ENCODE results near the gene PIK3C2G.

PIK3C2G gene

GRCh38 chr12:18658829-18659228 is 397.5 kb downstream of the PIK3C2G start:
- DNase-seq (ENCODE audit: low read depth in 1 of 2, low spot score in 1 of 2) = no peak
- Histone ChIP-seq H3K27ac (replicated peaks) (no peak overlapping the region), H3K4me3 (replicated peaks; ENCODE audit: insufficient read depth, low read length) (no peak overlapping the region), H3K27me3 (ENCODE audit: insufficient read depth, poor library complexity, severe bottlenecking) (no peaks in the 10 kb centered on the region)
- TF ChIP-seq REST (IDR thresholded peaks at IDR 0.05; ENCODE audit: insufficient replicate concordance, low read depth) = no peak
- no peak for TF ChIP-seq SPI1 (IDR thresholded peaks at IDR 0.05; ENCODE audit: borderline replicate concordance, low read depth)
- no peak for TF ChIP-seq POLR2AphosphoS5 (IDR thresholded peaks at IDR 0.05; ENCODE audit: low read depth)
- no peak for TF ChIP-seq GABPA (IDR thresholded peaks at IDR 0.05; ENCODE audit: low read depth)
- no peak for TF ChIP-seq CTCF (IDR thresholded peaks at IDR 0.05; ENCODE audit: insufficient read depth, low read length)

- Histone ChIP-seq H3K27me3 (ENCODE audit: insufficient read depth, poor library complexity, severe bottlenecking) (no peaks in the 10 kb centered on the region), H3K27ac (replicated peaks) (no peak overlapping the region), H3K4me3 (replicated peaks; ENCODE audit: insufficient read depth, low read length) (no peak overlapping the region)
- no peak for DNase-seq (ENCODE audit: low read depth in 1 of 2, low spot score in 1 of 2)
- no peak for TF ChIP-seq SPI1 (IDR thresholded peaks at IDR 0.05; ENCODE audit: borderline replicate concordance, low read depth)
Observed at GRCh38 chr12:18676141-18676540, 414.8 kb downstream of the PIK3C2G start.

DNA sequence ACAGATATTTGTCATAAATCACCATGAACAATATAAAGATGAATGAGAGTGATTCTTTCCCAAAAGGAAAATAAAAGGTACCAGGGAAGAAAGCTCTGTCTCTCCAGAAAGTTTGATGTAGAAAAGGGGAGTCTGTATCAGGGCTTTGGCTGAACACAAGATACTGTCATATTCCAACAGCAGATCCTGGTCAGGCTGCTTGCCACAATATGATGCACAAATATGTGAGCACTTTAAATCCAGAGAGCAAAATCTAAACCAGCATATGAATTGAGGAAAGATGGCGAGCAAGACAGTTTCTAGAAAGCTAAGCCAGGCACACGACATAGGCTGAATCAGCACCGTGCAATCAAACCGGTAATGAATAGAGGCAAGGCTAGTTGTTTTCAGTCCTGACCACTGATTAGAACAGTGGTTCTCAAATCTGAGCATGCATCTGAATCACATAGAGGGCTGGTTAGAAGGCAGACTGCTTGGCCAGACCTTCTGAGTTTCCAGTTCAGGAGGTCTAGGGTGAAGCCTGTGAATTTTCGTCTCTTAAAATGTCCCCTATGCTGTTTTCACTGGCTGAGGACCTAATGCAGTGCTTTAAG is 415.8 kb downstream of the PIK3C2G start:
- TF ChIP-seq SPI1 (IDR thresholded peaks at IDR 0.05; ENCODE audit: borderline replicate concordance, low read depth) = no peak
- no peak for TF ChIP-seq CTCF (IDR thresholded peaks at IDR 0.05; ENCODE audit: insufficient read depth, low read length)
- TF ChIP-seq POLR2AphosphoS5 (IDR thresholded peaks at IDR 0.05; ENCODE audit: low read depth) = no peak
- TF ChIP-seq REST (IDR thresholded peaks at IDR 0.05; ENCODE audit: insufficient replicate concordance, low read depth) = no peak
- no peak for TF ChIP-seq GABPA (IDR thresholded peaks at IDR 0.05; ENCODE audit: low read depth)
- H3K4me3 ChIP-seq (replicated peaks; ENCODE audit: insufficient read depth, low read length) = no peak overlapping the region
- no peak for DNase-seq (ENCODE audit: low read depth in 1 of 2, low spot score in 1 of 2)
- no peaks in the 10 kb centered on the region for H3K27me3 ChIP-seq (ENCODE audit: insufficient read depth, poor library complexity, severe bottlenecking)
- no peak overlapping the region for H3K27ac ChIP-seq (replicated peaks)

DNA sequence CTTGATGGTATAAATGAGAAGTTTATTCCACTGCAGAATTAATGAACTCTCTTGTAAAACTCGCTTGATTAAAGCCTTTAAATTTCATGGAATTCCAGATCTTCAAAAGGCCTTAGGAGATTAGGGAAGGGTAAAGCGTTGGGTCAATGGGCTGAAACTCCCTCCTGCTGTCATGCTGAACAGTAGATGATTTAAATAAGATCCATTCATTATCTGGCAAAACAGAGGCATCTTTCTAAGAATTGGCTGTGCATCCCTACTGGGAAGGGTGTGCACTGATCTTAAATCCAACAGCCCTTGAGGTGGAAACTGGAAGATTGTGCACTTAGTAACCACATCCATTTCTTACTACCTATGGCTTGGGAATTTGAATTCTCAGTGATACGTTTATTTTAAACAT is 420.5 kb downstream of the PIK3C2G start:
- Histone ChIP-seq H3K27me3 (ENCODE audit: insufficient read depth, poor library complexity, severe bottlenecking) (no peaks in the 10 kb centered on the region), H3K27ac (replicated peaks) (no peak overlapping the region), H3K4me3 (replicated peaks; ENCODE audit: insufficient read depth, low read length) (no peak overlapping the region)
- no peak for DNase-seq (ENCODE audit: low read depth in 1 of 2, low spot score in 1 of 2)
- TF ChIP-seq POLR2AphosphoS5 (IDR thresholded peaks at IDR 0.05; ENCODE audit: low read depth) = no peak
- TF ChIP-seq REST (IDR thresholded peaks at IDR 0.05; ENCODE audit: insufficient replicate concordance, low read depth) = no peak
- no peak for TF ChIP-seq CTCF (IDR thresholded peaks at IDR 0.05; ENCODE audit: insufficient read depth, low read length)
- no peak for TF ChIP-seq GABPA (IDR thresholded peaks at IDR 0.05; ENCODE audit: low read depth)
- TF ChIP-seq SPI1 (IDR thresholded peaks at IDR 0.05; ENCODE audit: borderline replicate concordance, low read depth) = no peak

All from HL-60 (cell line).